Activated B cell treated with CpG ODN at 0.5 μM for 24 hours (primary cell): ENCODE measurements around the gene DPPA5. TPM values are rescaled to one million over a fixed set of nuclear protein-coding genes. Genes with fewer than 3 reads are reported as not detected.

Source experiments
- ATAC-seq: fragments of 200-7000 bp; cut with Tn5 transposase; one replicate; pipeline ENCODE4 v1.10.0; 2021; ENCODE audit warnings: low read depth, mild to moderate bottlenecking, moderate library complexity
- CTCF ChIA-PET: fragments of 350-600 bp; sonication (Branson Sonifier 250); formaldehyde crosslinking; loops from one replicate; lab custom pipeline; 2021; ENCODE audit warnings: antibody characterized with exemption; lab: Charles Lee
- POLR2A ChIA-PET: fragments of 350-600 bp; sonication (Branson Sonifier 250); formaldehyde crosslinking; loops from one replicate; lab custom pipeline; 2021; ENCODE audit warnings: antibody characterized with exemption; lab: Charles Lee
- DNase-seq: peaks from one replicate; pipeline ENCODE4 v3.0.0; 2022
- H3K27ac Mint-ChIP-seq: one replicate; pipeline ENCODE4 v1.8.0; 2020; ENCODE audit warnings: mixed read lengths
- H3K27me3 Mint-ChIP-seq: one replicate; pipeline ENCODE4 v1.8.0; 2021; ENCODE audit warnings: mixed read lengths
- H3K36me3 Mint-ChIP-seq: one replicate; pipeline ENCODE4 v1.8.0; 2021; ENCODE audit warnings: low read depth, mixed read lengths
- H3K4me1 Mint-ChIP-seq: one replicate; pipeline ENCODE4 v1.8.0; 2021; ENCODE audit warnings: mixed read lengths
- H3K4me3 Mint-ChIP-seq: one replicate; pipeline ENCODE4 v1.8.0; 2020; ENCODE audit warnings: mild to moderate bottlenecking, mixed read lengths
- H3K9me3 Mint-ChIP-seq: one replicate; pipeline ENCODE4 v1.8.0; 2020; ENCODE audit warnings: mixed read lengths
- CTCF ChIP-seq: fragments of 200-600 bp; IDR thresholded peaks from one replicate; pipeline ENCODE4 v1.8.0; 2022; ENCODE audit warnings: antibody characterized with exemption, mild to moderate bottlenecking
- intact Hi-C: fragments of 100-400 bp; cut with micrococcal nuclease; formaldehyde crosslinking; loops from one replicate; pipeline ENCODE4 v1.15.1; 2024
- total RNA-seq: library from RNA; stranded (reverse); gene quantifications from 2 replicates; pipeline ENCODE4 v1.2.3, GENCODE V29; 2022

The DPPA5 gene
- not detected in 2 replicates for total RNA-seq

DNA sequence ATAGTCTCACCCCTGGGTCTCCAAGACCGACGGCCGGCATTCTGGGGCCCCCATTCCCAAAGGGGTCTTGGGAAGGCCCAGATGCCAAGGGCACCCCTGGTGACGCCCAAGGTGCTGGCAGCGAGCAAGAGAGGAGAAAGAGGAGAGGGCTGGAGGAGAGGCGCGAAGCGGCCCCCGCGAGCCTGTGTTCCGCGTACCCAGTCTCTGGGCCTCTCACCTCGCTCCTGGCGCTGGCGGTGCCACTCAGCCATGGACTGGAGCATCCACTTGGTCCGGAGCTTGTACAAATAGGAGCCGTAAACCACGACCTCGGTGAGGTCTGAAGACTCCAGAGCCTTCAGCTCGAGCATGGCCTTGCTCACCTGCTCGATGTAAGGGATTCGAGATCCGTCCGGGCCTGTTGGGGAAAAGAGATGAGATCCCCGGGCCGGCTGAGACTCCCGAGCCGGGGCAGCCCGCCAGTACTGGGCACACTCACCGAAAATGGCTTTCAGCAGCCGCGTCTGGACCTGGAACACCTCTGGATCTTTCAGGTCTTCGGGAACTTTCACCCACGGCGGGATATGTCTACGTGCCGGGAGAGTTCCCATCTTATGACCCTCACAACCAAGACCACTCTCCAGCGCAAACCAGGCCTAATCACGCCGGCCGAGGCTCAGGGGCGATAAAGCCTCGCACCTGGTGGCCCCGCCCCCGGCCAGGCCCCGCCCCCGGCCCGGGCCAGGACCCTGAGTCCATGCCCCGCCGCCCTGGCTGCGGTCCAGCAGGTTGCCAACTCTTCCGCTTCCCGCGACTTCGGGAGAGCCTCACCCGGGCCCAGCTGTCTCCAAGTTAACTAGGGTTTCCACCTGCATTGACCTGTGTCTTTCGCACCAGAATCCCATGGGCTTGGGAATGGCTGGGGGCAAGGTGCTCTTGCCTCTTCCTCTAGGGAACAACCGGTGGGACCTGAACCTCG is at the start of gene DPPA5:
Gene DPPA5 (minus strand): TSS at position 641 of the 958 bp plus-strand sequence. CDS start 51 bp downstream, at position 590.
- no peak for TF ChIP-seq CTCF
- ATAC-seq: no peak
- H3K9me3 Mint-ChIP-seq: no peaks in the 10 kb centered on the region
- no peak for DNase-seq
- no peaks in the 10 kb centered on the region for H3K4me1 Mint-ChIP-seq
- H3K27ac Mint-ChIP-seq: no peak within 1 kb of the TSS
- ChIA-PET CTCF (no interaction called here), POLR2A (no interaction called here)
- intact Hi-C loops: no loop called here
- H3K27me3 Mint-ChIP-seq: peaks cover 22% of the 10 kb centered on the region
- H3K36me3 Mint-ChIP-seq: no peaks in the 10 kb centered on the region
- no peak within 1 kb of the TSS for H3K4me3 Mint-ChIP-seq

GRCh38 chr6:73400656-73401055 is 46.6 kb upstream of the DPPA5 start:
- ChIA-PET CTCF (no interaction called here), POLR2A (no interaction called here)
- Mint-ChIP-seq H3K36me3 (no peaks in the 10 kb centered on the region), H3K9me3 (no peaks in the 10 kb centered on the region), H3K4me1 (no peaks in the 10 kb centered on the region), H3K27me3 (no peaks in the 10 kb centered on the region), H3K4me3 (no peak overlapping the region), H3K27ac (no peak overlapping the region)
- intact Hi-C loops: no loop called here
- ATAC-seq (no peak), DNase-seq (no peak)
- TF ChIP-seq CTCF: no peak

- DNase-seq (no peak), ATAC-seq (no peak)
- Mint-ChIP-seq H3K36me3 (no peaks in the 10 kb centered on the region), H3K27me3 (no peaks in the 10 kb centered on the region), H3K4me3 (no peak overlapping the region), H3K4me1 (no peaks in the 10 kb centered on the region), H3K9me3 (no peaks in the 10 kb centered on the region), H3K27ac (no peak overlapping the region)
- intact Hi-C loops: loop anchor here (10.0 kb wide), 1 partner anchor 771 kb away; the partner anchor contains the start of gene KCNQ5
- ChIA-PET POLR2A (no interaction called here), CTCF (no interaction called here)
- no peak for TF ChIP-seq CTCF
Measured at GRCh38 chr6:73395875-73396274, 41.8 kb upstream of the DPPA5 start.

DNA sequence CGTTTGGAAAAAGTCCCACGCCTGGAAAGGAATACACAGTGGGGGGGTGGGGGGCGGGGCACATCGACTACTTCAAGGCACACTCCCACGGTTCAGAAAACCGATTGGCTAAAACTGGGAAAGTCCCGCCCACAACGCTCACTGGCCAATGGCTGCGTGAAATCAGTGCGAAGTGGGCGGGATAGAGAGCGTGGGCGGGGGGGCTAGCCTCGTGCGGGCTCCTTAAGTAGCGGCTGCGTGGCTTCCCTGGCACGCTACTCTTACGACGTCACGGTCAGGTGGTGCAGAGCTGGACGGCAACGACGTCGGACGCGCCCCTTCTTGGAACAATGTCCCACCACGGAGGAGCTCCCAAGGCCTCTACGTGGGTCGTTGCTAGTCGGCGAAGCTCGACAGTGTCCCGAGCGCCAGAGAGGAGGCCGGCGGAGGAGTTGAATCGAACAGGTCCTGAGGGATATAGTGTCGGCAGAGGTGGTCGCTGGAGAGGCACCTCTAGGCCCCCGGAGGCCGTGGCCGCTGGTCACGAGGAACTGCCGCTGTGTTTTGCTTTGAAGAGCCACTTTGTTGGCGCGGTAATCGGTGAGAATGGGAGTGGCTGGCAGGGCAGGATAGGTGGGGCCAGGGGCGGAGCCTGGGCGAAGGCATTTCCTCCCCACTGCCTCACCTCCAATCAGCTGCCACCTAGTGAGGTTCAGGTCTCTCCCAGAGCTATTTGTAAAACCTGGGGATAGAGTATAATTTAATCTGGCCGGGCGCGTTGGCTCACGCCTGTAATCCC is 40.7 kb upstream of the DPPA5 start, which contains the start of gene DDX43:
Gene DDX43 (plus strand): TSS at position 252 of the 778 bp plus-strand sequence. CDS start 78 bp downstream, at position 330.
- Mint-ChIP-seq H3K36me3 (no peaks in the 10 kb centered on the region), H3K9me3 (no peaks in the 10 kb centered on the region), H3K4me1 (no peaks in the 10 kb centered on the region), H3K27me3 (no peaks in the 10 kb centered on the region), H3K27ac (peak within 1 kb of the TSS; percentile 85), H3K4me3 (peak within 1 kb of the TSS; percentile 78)
- CTCF ChIA-PET: no interaction called here
- intact Hi-C loops: loop anchor here (10.0 kb wide), 1 partner anchor 770 kb away; the partner anchor contains the start of gene KCNQ5
- DNase-seq (peak; percentile 22), ATAC-seq (peak; percentile 80)
- TF ChIP-seq CTCF: no peak
- POLR2A ChIA-PET: interaction anchor here (1.2 kb wide), 1 partner anchor 120 kb away, joined by 6 read pairs; no protein-coding TSS in a partner anchor
